Hepatocyte (in vitro differentiated cells): ENCODE measurements around the gene BSN. TPM values are rescaled to one million over a fixed set of nuclear protein-coding genes. Genes with fewer than 3 reads are reported as not detected.

ENCODE experiments used
- DNase-seq: peaks from one replicate; pipeline ENCODE4 v3.0.0-alpha.2; 2016; ENCODE audit warnings: low spot score
- H2AFZ ChIP-seq: fragments of 200-600 bp; sonication (generic); 2 replicates; pipeline ENCODE4 v1.6.0; 2016; ENCODE audit warnings: antibody characterized with exemption, mild to moderate bottlenecking
- H3K27ac ChIP-seq: fragments of 200-600 bp; sonication (generic); 2 replicates; pipeline ENCODE4 v1.5.1; 2016; ENCODE audit warnings: mild to moderate bottlenecking
- H3K27me3 ChIP-seq: fragments of 200-600 bp; sonication (generic); 2 replicates; pipeline ENCODE4 v1.6.1; 2016
- H3K36me3 ChIP-seq: fragments of 200-600 bp; sonication (generic); replicated peaks from 2 replicates; pipeline ENCODE4 v1.5.1; 2016; ENCODE audit warnings: low read depth; ENCODE audit not compliant: insufficient read depth
- H3K4me1 ChIP-seq: fragments of 200-600 bp; sonication (generic); 2 replicates; pipeline ENCODE4 v1.5.1; 2016; ENCODE audit warnings: mild to moderate bottlenecking, moderate library complexity; ENCODE audit not compliant: insufficient read depth
- H3K4me2 ChIP-seq: fragments of 200-600 bp; sonication (generic); 2 replicates; pipeline ENCODE4 v1.6.0; 2016
- H3K4me3 ChIP-seq: fragments of 200-600 bp; sonication (generic); 2 replicates; pipeline ENCODE4 v1.5.1; 2016; ENCODE audit warnings: mild to moderate bottlenecking
- H3K79me2 ChIP-seq: fragments of 200-600 bp; sonication (generic); 2 replicates; pipeline ENCODE4 v1.6.0; 2017; ENCODE audit warnings: mild to moderate bottlenecking
- H3K9me2 ChIP-seq: fragments of 200-600 bp; sonication (generic); replicated peaks from 2 replicates; pipeline ENCODE4 v1.6.0; 2017; ENCODE audit warnings: mild to moderate bottlenecking; ENCODE audit not compliant: insufficient read depth
- H3K9me3 ChIP-seq: fragments of 200-600 bp; sonication (generic); 2 replicates; pipeline ENCODE4 v1.5.1; 2016; ENCODE audit warnings: low read depth, mild to moderate bottlenecking
- H4K20me1 ChIP-seq: fragments of 200-600 bp; sonication (generic); 2 replicates; pipeline ENCODE4 v1.6.0; 2016; ENCODE audit warnings: mild to moderate bottlenecking; ENCODE audit not compliant: insufficient read depth, poor library complexity, severe bottlenecking
- CTCF ChIP-seq: fragments of 200-600 bp; sonication (generic); IDR thresholded peaks from 2 replicates; pipeline ENCODE4 v1.5.1; 2016; ENCODE audit warnings: antibody characterized with exemption, mild to moderate bottlenecking; ENCODE audit not compliant: poor library complexity
- EZH2 ChIP-seq: fragments of 200-600 bp; sonication (generic); IDR thresholded peaks from 2 replicates; pipeline ENCODE4 v1.6.1; 2016; ENCODE audit warnings: antibody characterized with exemption, mild to moderate bottlenecking, borderline replicate concordance
- EZH2phosphoT487 ChIP-seq: fragments of 200-600 bp; sonication (generic); IDR thresholded peaks from one replicate; pipeline ENCODE4 v1.6.1; 2018; ENCODE audit warnings: antibody characterized with exemption, mild to moderate bottlenecking, low read depth, moderate library complexity; ENCODE audit not compliant: unreplicated experiment, severe bottlenecking
- WGBS: methylation state at CpG from one replicate; pipeline ENCODE4 v1.1.6; 2016; ENCODE audit warnings: low lambda C conversion rate; ENCODE audit errors: missing lambda C conversion rate; 5-methylcytosine and 5-hydroxymethylcytosine counted together
- polyA plus RNA-seq: library from polyadenylated mRNA; unstranded; fragments of >200 nt; fragmentation: Nextera tagmentation; extraction: Ambion mirVana; gene quantifications from 2 replicates; pipeline ENCODE4 v1.2.1, GENCODE V29; 2016
- total RNA-seq: library from RNA; depleted of rRNA; stranded (reverse); fragments of >200 nt; gene quantifications from 2 replicates; pipeline ENCODE4 v1.2.3, GENCODE V29; 2014

Gene BSN
- total and polyA plus RNA-seq, 2 experiments from 2014 or later: 0.37 to 0.44 TPM

- H3K27me3 ChIP-seq: no peaks in the 10 kb centered on the region
- no peaks in the 10 kb centered on the region for H3K79me2 ChIP-seq
- H3K4me2 ChIP-seq: no peak overlapping the region
- no peaks in the 10 kb centered on the region for H3K36me3 ChIP-seq
- H4K20me1 ChIP-seq: no peaks in the 10 kb centered on the region
- peaks cover 2% of the 10 kb centered on the region for H3K4me1 ChIP-seq
- H3K4me3 ChIP-seq: no peak overlapping the region
- H2AFZ ChIP-seq: no peak overlapping the region
- no peak overlapping the region for H3K27ac ChIP-seq
- no peaks in the 10 kb centered on the region for H3K9me2 ChIP-seq
- no peaks in the 10 kb centered on the region for H3K9me3 ChIP-seq
- no peak for DNase-seq
- TF ChIP-seq EZH2phosphoT487 (no peak), CTCF (no peak), EZH2 (no peak)
- WGBS: 85% methylated on average over 8 of the region's 8 CpGs
Measured at GRCh38 chr3:49653621-49654020, 99.3 kb downstream of the BSN start.

GRCh38 chr3:49654176-49654825 lies 100.0 kb downstream of the BSN start:
- H3K27ac ChIP-seq: no peak overlapping the region
- no peak overlapping the region for H3K4me2 ChIP-seq
- H3K36me3 ChIP-seq: no peaks in the 10 kb centered on the region
- peaks cover 3% of the 10 kb centered on the region for H3K4me1 ChIP-seq
- H3K4me3 ChIP-seq: no peak overlapping the region
- no peaks in the 10 kb centered on the region for H3K9me2 ChIP-seq
- TF ChIP-seq EZH2phosphoT487: no peak
- TF ChIP-seq CTCF: no peak
- TF ChIP-seq EZH2: no peak
- no peaks in the 10 kb centered on the region for H3K27me3 ChIP-seq
- no peaks in the 10 kb centered on the region for H3K9me3 ChIP-seq
- H3K79me2 ChIP-seq: no peaks in the 10 kb centered on the region
- WGBS: 94% methylated on average over 16 of the region's 17 CpGs
- no peak overlapping the region for H2AFZ ChIP-seq
- no peak for DNase-seq
- no peaks in the 10 kb centered on the region for H4K20me1 ChIP-seq

DNA sequence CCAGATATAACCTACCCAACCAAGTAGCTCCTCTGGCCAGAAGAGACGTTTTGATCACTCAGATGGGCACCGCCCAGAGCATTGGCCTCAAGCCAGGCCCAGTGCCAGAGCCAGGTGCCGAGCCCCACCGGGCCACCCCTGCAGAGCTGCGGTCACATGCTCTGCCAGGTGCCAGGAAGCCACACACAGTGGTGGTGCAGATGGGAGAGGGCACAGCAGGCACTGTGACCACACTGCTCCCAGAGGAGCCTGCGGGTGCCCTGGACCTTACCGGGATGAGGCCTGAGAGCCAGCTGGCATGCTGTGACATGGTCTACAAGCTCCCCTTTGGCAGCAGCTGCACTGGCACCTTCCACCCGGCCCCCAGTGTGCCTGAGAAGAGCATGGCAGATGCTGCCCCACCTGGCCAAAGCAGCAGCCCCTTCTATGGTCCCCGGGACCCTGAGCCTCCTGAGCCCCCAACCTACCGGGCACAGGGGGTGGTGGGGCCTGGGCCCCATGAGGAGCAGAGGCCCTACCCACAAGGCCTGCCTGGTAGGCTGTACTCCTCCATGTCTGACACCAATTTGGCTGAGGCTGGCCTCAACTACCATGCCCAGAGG lies 100.8 kb downstream of the BSN start:
- Histone ChIP-seq H3K4me1 (peaks cover 3% of the 10 kb centered on the region), H3K4me2 (no peak overlapping the region), H3K36me3 (no peaks in the 10 kb centered on the region), H4K20me1 (no peaks in the 10 kb centered on the region), H3K9me3 (no peaks in the 10 kb centered on the region), H3K27ac (no peak overlapping the region), H3K27me3 (no peaks in the 10 kb centered on the region), H3K4me3 (no peak overlapping the region), H3K79me2 (no peaks in the 10 kb centered on the region), H2AFZ (no peak overlapping the region), H3K9me2 (no peaks in the 10 kb centered on the region)
- 95% methylated on average over 9 of the region's 10 CpGs for WGBS
- no peak for DNase-seq
- no peak for TF ChIP-seq EZH2phosphoT487
- no peak for TF ChIP-seq CTCF
- TF ChIP-seq EZH2: no peak
